Central memory CD4-positive, alpha-beta T cell (primary cell): ENCODE data around the gene RIN2.

Experiments
- DNase-seq: peaks from one replicate; pipeline ENCODE4 v3.0.0; 2022

The RIN2 gene

DNA sequence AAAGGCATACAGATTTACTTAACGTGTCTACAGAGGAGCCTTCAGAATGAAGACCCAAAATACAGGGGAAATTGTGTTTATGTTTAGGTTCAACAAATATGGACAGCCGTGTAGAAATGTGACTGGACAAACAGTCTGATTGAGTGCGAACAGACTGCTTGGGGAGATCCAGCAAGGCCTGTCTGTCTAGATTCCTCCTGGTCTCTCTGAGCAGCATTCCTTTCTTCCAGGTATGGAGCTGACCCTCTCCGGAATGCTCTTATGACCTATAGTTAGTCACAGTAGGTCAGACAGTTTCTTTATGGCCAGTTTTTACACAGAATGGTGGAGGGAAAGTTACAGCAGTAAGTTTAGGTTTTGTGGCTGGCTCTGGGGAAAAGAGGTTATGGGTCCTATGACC lies 9.0 kb downstream of the RIN2 start:
- no peak for DNase-seq

DNA sequence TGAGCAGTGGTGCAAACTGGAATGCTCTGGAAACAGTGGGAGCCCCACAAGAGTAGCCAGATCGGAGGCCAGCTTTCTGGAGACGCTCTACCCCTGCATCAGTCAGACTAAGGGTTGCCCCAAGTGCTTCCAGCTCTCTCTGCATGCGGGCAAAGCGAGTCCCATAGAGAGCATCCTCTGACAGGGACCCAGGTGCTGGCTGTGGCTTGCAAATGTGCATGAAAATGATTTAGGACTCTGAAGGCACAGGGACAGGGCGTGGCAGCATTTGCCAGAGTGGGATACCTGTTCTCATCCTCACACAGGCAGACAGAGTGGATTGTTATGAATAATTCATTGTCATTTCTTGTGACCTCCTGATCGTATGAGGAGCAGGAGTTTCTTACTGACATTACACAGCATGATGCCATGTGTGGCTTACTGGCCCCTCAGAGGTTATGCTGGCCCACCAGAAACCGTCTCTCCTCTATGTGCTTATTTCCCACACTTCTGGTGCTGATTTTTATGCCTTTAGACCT lies 10.3 kb downstream of the RIN2 start:
- no peak for DNase-seq

DNA sequence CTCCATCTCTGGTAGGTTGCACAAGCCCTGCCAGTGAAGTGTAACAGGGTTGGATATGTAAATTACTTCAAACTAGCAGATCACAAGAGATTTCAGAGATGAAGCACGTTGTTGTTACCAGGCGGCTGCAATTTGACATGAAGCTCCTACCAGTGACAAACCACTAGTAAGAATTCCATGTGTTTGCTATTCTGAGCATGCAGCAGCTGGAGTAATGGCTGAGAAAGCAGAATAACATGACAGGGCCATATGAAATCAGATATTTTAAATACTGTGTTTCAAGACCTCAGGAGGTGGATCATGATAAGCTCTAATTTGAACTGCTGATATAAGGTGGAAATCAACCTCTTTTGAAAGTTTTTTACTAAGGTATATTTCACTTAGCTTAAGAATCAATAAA lies 11.4 kb downstream of the RIN2 start:
- no peak for DNase-seq

DNA sequence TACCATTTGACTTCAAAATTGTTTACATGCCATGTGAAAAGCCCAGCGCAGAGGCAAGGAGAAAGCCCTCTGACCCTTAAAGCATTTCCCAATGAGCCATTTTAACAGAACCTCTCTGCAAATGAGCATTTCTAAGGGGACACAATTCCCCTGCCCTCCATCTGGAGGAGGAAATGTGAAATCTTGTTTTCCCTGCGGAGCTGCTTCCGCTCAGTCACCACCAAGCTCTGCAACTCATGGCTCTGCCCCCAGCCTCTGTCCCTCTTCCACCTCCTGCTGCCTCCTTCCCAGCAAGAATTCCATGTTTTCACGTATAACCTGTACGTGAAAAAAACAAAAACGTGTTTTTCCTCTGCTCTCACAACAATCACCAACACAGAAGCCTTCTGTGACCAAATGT lies 12.3 kb downstream of the RIN2 start:
- DNase-seq, result no peak

DNA sequence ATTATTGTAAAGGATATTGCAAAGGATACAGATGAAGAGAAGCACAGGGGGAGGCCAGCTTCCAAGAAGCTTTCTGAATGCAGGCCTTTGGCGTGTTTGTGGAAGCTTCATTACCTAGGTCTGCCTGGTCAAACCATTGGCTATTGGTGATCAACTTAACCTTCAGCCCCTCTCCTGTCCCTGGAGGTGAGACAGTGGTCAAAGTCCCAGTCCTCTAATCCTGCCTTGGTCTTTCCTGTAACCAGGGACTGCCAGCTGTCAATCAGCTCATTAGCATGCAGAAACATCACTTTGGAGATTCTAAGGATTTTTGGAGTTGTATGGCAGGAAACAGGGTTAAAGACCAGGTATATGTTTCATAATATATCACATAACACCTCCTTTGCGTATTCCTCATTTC lies 13.0 kb downstream of the RIN2 start:
- no peak for DNase-seq

DNA sequence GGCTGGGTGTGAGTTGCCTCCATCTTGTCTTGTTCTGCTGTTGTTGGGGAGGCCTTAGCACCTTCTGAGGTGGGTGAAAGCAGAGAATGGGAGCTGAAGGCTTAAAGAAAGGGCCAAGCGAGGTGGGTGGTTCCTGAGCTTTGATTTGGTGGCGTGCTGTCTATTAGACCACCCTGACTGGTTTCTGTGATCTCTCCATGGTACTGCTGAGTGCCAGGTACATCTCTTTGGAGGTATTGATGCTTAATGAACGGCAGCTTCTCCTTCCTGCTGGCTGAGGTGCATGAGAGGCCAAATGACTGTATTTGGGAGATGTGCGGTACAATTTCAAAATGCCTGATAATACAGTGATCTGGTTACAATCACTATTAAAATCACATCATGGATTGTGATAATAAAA lies 15.4 kb downstream of the RIN2 start:
- DNase-seq, result no peak

DNA sequence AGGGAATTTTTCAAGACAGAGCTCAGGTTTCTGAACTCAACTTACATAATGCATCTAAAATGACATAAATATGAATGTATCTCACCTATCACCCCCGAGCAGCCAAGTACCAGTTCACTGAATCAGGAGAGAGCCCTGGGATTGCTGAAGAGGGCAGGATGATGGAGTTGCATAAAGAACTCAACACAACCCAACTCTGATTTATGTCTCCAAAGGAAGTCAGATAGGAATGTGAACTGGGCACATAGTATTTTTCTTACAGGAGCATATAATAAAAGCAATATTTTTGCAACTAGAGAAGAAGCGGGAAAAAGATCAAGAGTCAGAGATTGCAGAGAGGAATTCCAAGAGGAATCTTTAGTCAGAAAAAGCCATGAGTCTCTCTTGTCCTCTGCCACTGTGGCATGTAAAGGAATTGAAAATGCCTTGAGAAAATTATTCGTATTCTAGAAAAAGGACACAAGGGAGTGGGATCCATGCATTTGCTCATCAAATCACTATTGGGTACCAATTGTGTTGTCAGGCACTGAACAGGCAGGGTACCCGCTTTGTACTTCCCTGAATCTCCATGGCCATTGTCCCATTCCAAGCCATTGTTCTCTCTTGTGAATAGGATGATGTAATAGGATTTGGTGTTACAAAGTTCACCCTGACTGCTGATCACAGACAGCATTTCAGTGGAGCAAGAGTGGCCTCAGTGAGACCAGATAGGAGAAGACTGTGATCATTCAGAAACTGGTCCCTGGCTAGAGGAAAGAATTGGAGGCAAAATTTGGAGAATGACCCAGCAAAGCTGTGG lies 16.3 kb downstream of the RIN2 start:
- no peak for DNase-seq

DNA sequence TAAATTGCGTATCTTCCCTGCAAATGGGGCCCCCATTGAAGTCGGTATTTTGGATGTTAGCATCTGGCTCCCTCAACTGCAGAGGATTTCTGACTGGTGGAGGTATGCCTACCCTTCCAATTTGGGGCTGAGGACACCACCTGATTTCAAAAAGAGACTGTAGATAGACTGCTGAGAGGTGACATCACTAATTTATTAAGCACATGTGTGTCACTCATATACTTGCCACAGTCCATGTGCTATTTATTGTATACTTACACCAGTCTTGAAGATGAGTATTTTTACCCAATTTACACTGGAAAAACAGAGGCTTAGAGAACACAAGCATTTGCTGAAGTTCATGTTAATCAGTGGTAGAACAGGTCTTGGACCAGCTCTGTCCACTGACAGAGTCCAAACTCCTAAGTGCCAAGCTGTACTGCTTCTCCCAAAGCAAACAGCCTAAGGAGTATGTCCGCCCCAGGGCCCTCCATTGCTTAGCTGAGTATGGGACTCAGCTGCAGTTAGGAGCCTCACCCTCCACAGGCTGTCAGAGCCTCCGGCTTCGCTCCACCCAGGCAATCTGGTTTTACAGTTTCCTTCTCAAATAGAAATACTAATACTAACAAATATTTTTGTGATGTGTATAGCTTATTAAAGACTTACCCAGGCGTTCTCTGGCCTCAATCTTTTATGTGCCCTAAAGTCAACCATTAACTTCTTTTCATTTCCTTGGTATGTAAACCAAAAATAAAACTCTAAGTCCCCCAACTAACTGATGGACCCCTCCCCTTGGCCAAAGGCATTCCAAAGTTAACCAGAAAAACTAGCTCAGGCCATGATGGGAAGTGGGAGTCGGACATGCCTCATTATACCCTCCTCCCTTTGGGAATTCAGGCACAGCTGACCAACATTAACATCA lies 17.5 kb downstream of the RIN2 start:
- DNase-seq, result no peak

DNA sequence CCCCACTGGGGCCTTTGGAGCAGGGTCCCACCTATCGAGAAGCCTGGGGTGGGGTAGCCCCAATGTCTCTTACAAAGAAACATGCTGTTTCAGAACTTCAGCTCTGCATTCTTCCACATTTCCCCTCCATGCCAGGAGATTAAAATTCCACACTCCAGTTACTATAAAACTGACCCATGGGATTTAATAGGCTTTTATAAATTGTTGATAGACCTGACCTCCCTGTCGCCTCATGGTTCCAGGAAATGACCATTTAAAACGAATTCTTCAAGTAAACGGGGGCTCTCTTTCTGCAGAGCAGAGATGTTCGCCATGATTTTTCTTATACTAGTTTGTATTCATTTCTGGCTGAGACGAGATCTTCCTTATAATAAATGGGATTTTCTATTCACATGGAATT lies 19.3 kb downstream of the RIN2 start:
- no peak for DNase-seq

DNA sequence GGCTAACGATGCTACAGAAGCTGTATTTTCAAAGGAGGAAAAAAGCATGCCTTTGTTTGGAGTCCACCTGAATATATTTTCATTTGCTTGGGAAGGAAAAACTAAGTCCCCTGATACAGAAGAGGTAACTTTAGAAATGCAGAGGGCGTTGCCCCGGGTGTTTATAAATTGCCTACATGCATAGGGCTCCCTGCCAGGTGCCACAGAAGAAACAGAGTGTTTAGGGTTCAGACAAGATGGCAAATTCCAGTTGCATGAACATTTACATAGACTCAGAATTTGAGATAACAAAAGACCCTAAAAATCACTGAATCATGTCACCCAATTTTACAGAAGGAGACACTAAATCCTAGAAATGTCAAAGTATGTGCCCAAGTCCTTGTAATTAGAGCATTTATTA lies 19.9 kb downstream of the RIN2 start:
- no peak for DNase-seq

DNA sequence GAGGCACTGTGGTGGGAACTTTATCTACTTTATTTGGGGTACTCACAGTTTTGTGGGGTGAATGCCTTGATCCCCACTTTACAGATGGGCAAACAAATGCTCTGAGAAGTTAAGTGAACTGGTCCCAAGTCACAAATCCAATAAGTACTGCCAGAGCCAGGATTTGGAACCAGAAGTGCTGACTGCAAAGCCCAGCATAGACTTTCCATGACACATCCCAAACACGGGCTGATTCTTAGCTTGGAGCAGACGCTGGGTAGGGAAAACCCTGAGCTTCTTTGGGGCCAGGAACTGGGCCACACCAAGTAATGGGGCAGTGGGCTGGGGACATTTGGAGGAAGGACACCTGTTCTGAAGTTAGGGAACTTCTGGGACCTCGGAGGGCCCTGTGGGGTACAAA lies 20.3 kb downstream of the RIN2 start:
- no peak for DNase-seq

DNA sequence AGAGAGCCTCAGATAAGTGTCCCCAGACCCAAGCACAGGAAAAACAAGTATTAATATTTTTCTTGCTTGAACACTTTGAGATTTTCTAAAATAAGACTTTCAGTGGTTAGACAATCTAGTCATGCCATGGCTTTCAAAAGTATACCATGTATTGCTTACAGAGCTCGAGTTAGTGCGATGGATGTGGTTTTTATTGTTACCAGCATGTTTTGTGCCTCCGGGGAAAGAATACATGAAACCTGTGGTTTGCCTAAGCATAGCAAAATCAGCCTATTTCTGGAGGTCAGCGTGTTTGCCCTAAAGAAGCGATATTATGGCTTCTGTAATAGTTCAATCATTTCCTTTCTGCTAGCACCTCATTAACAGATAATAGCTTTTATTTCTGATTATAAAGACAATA lies 21.6 kb downstream of the RIN2 start:
- no peak for DNase-seq

DNA sequence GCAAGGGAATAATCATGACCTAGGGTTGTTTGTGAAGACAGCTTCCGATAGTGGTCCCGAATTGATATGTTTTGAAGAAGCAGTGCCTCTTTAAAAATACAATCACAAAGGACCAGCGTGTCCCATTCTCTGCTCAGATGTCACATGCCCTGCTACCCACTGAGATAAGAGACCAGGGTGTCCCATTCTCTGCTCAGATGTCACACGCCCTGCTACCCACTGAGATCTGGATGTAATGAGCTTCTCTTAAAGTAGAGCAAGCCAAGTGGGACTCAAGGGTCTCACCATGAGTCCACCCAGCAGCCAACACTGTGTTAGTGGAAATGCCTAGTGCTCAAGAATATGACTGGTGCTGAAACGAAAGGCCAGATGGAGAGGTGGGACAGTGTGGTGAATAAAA lies 22.2 kb downstream of the RIN2 start:
- no peak for DNase-seq

DNA sequence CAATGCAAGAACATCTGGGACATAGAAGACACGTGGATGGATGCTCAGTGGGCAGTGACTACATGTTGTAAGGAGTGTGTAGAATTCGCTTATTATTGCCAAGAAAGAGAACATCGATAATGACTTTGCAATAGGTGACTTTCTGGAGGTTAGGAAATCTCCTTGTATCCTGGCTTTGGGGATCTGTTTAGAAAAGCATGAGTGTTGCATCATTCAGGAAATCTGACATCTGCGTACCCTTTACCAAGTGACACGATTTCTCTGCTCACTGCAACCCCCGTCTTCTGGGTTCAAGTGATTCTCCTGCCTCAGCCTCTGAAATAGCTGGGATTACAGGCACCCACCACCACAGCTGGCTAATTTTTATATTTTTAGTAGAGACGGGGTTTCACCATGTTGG lies 23.2 kb downstream of the RIN2 start:
- DNase-seq, result no peak

DNA sequence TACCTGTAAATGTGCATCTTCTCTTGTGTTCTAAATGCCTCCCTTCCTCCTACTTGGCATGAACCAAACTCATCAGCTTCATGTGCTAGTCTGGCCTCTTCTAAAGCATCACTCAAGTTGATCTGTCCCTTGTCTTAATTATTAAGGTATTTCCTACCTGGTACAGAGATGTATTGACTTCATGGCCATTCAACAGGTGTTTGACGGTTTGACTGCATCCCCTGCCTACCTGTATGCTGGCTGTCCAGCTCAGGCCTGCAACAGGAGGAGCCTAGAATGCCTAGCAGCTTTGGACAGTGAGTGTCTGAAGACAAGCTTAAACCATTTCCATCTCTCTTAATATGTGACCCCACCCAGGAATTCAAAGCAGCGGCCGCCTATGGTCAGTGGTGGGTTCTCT lies 24.6 kb downstream of the RIN2 start:
- DNase-seq, result no peak

DNA sequence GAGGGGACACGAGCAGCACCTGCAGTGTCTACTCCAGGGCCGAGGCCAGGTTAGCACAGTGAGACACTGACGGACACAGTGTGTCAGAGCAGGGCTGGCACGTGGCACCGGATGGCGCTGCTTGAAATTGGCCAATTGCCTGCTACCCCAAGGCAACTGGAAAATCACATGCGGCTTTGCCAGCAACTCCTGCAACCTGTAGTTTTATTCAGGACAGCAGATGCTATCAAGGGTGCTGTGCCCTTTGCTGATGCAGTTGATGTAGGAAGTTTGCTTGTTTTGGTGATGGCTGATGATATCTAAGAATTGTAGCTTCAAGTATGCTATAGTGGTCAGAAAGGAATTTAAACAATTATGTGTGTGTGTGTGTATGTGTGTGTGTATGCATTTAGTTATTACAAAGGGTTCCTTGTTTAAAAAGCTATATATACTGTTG lies 25.9 kb downstream of the RIN2 start:
- DNase-seq, result no peak

DNA sequence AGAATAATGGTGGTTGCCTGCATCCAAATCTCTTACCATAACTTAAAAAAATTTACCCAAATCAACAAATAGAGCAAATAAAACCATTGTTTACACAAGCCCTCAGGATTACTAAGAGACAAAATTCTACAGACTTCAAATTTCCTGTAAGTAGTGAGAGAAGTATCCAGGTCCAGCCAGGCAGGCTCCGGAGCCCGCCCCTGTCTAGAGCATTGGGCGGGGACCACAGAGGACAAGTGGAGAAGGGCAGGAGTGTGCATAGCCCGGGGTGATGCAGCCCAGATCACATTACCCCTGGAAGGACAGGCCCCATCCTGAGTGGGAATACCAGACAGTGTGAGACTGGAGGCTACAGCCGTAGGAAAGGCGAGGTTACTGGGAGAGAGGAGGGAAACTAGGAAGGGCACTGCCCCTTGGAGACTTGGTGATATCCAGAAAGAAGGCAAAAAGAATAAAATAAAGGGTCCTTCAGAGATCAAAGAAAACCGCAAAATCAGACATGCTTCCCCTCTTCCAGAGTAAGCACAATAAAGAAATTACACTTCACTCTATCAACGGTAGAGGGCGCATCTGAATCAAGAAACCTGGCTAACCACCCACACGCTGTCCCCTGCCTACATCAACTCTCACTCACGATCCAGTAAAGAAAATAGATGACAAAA lies 26.6 kb downstream of the RIN2 start:
- DNase-seq, result peak; percentile 13

DNA sequence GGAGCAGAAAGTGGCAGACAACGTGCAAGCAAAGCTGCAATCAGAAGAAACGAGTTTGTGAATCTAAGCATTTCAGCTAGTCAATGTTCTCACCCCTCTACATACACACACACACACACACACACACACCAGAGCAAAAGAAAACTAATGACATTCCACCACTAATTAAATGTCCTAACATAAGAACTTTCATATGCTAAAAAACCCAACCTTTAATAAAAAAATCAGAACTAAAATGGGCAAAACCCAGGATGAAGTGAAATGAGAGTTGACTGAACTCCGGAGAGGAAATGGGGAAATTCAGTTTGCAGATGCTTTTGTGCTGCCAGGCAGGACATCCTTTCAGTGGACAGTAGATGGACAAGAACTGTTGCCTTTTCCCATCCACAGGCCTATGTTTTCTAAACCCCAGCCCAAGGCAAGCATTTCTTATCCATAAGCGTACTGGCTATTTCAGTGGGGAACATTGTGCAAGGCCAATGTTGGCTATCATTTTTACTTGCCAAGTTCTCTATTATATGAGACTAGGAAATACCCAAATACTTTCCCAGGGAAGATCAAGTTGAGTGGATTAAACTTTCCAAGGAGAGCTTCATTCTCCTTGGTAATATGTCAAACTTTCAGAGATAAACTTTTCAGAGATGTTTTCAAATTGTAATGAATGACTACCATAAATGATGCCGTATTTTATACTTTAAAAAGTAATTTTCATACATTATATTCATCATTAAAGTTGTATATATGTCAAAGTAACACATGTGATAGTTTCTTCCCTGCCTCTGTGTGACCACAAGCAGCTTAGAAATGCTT lies 27.3 kb downstream of the RIN2 start:
- DNase-seq, result no peak

DNA sequence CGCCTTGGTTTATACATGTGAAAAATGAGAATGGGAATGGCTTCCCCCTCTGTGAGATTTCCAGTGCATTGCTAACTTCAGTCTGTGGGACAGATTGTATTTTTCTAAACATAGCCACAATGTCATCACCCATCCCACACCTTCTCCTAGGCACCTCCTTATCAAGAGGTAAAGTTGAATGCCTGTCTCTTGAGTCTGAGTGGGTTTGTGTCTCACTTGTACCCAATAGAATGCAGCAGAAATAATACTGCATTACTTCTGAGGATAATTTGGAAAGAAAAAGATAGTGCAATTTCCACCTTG lies 27.9 kb downstream of the RIN2 start:
- DNase-seq, result no peak

DNA sequence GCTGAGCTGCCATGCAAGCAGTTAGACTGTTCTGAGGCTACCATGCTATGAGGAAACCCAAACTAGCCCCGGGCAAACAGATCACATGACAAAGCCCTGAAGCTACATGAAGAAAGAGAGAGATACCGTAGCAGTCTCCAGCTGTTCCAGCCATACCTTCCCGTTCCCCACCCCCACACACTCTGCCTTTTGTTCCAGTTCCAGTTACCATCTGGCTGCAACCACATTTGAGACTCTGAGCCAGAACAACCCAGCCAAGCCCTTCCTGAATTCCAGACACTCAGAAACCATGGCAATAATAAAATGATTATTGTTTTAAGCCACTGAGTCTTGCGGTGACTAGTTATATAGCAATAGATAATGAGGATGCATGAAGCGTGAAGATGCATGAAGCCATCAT lies 28.3 kb downstream of the RIN2 start:
- DNase-seq, result no peak

DNA sequence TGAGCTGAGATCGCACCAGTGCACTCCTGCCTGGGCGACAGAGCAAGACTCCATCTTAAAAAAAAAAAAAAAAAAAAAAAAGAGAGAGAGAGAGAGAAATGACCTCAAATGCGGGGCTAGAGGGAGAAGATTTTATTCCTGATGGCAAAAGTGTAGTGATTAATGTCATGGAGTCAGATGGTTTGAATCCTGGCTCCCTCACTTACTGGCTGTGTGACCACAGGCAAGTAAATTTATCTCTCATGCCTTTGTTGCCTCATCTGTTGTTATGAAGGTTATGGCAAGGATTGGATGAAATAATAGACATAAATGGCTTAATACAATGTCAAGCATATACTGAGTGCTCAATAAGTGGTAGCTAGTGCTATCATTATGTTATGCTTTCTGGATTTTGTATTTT lies 29.3 kb downstream of the RIN2 start:
- no peak for DNase-seq

DNA sequence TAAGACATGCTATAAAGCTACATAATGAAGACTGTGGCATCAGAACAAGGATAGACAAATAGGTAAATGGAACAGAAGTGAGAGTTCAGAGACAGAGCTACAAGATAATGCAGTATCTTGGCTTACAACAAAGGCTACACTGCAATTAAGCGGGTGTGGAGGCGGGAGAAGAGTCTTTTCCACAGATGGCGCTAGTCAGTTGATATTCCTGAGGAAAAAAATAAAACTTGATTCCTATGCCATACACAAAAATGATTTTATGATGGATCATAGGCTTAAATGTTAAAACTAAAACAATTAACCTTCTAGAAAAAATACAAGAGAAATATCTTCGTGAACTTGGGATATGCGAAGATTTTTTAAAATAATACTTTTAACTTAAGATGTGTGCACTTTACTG lies 31.0 kb downstream of the RIN2 start:
- no peak for DNase-seq

DNA sequence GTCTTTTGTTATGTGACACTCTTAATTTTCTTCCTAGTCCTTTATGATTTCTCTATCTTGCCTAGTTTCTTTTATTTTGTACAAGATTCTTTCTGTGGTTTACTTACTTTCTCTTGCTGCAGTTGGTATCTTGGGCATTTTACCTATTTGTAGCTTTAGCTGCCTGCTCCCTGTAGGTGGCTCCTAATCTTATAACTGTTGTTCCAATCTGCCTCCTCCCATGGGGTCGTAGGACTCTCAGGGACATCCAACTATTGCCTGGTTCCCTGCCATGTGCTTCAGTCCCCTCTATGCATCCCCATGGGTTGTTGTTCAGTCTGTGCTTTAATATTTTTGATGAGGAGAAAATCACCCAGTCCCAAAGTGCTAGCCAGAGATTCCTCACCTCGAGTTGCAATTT lies 31.4 kb downstream of the RIN2 start:
- no peak for DNase-seq
